ENCODE data around the gene INTS7.
A peak's percentile ranks its signal among the peaks of the same experiment; 100 is the strongest.

The INTS7 gene

DNA sequence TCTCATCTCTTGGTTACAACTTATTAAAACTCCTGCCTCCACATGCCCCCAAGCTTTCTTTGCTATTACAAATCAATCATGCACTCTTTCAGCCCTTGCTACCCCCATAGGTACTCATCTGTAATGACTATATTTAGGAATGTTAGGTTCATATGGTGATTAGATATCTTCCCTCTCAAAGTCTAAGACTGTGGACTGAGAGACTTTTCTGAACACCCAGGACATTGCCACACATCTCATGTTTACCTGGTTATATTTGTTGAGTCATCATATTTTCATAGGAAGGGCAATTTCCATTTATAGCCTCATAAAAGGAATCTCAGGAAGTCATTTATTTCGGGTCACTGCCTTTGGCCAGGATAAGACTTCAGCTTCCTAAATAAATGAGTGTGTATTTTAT is 123.3 kb downstream of the INTS7 start:
- no peak overlapping the region for H3K9ac ChIP-seq
- TF ChIP-seq Cebpa-rat (IDR thresholded peaks at IDR 0.05), result no peak
- H3K27me3 ChIP-seq, result no peaks in the 10 kb centered on the region
- H4K20me1 ChIP-seq, result no peaks in the 10 kb centered on the region
- H3K27ac ChIP-seq, result no peak overlapping the region
- no peak overlapping the region for H3K4me3 ChIP-seq
- H3K4me2 ChIP-seq, result peak overlapping the region in 10 of 11 experiments; percentile 11 to 80 (median 36); a peak in 14 of 22 replicates
- no peaks in the 10 kb centered on the region for H3K9me3 ChIP-seq (replicated peaks in 1 of 11)
- peaks cover 8 to 63% (median 13%) of the 10 kb centered on the region in 10 experiments for H3K4me1 ChIP-seq
- H3K36me3 ChIP-seq, result no peaks in the 10 kb centered on the region

DNA sequence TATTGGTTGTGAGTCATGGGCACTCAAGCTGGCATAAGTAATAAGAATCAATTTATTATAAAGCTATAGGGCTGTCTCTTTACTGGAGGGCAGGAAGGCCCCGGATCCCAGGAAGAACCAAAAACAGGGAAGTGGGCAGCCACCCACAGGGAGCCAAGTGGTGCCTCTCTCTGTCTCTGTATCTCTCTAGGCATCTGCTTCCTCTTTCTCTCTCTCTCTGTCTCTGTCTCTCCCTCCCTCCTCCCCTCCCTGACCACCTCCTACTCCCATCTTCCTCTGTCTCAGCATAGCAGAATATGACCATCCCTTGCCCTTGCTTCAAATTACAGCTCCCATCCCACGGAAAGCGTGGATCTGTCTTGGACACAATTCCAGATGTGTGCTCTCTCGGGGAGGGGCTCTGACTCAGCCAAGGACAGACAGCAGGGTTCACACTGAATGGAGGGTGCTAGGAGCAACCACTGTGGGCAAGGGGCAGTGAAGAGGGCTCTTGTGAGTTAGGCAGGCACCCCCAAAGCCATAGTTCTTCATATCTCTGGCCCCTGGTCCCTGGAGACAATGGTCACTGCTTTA is 124.4 kb downstream of the INTS7 start:
- peak overlapping the region in 4 of 11 experiments; percentile 41 to 80 (median 66); a peak in 8 of 22 replicates for H3K4me2 ChIP-seq
- TF ChIP-seq Cebpa-rat (IDR thresholded peaks at IDR 0.05), result no peak
- no peak overlapping the region for H3K27ac ChIP-seq
- H3K9ac ChIP-seq, result no peak overlapping the region
- H3K27me3 ChIP-seq, result no peaks in the 10 kb centered on the region
- H3K36me3 ChIP-seq, result no peaks in the 10 kb centered on the region
- 0 out of 22 replicates have a peak, but pooled peaks cover 0 to 5% (median 0%) of the 10 kb centered on the region in 11 experiments for H3K9me3 ChIP-seq (replicated peaks in 1 of 11)
- H3K4me1 ChIP-seq, result peaks cover 8 to 59% (median 13%) of the 10 kb centered on the region in 10 experiments
- H3K4me3 ChIP-seq, result no peak overlapping the region
- no peaks in the 10 kb centered on the region for H4K20me1 ChIP-seq

DNA sequence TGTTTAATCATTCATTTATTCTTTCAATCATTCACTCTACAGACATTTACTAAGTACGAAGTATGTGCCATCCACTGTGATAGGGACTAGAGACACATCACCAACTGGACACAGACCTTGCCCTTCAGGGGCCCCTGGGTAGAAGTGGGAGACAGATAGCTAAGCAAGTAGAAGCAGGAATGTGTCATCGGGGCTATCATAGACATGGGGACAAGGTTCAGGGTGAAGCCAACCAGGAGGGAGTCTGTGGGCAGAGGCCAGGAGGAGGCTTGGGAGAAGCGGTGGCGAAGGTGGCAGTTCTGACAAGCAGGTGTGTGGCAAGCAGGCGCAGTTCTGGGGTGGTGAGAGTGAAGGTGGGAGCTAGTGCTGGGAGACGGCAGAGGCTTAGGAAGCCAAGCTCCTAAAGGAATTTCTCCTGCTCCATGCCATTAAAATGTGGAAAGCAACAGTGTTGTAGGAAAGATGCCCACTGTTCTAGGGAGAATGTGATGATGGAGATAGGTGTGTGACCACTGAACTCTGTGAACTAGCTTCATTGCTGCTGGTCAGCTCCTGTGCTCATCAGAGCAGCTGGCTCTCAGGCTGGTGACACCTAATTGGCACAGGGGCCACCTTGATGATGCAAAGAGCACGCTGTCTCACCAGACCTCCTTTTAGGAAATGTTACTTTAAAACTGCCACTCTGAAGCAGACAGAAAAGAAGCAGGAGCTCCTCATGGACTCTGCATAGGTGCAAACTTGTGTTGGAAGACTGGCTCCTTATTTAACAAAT is 125.1 kb downstream of the INTS7 start:
- peak overlapping the region in 3 of 11 experiments; percentile 54 to 80 (median 77); a peak in 6 of 22 replicates for H3K4me2 ChIP-seq
- H3K27me3 ChIP-seq, result no peaks in the 10 kb centered on the region
- no peaks in the 10 kb centered on the region for H3K36me3 ChIP-seq
- no peak overlapping the region for H3K27ac ChIP-seq
- H3K9ac ChIP-seq, result no peak overlapping the region
- H3K4me3 ChIP-seq, result no peak overlapping the region
- no peak for TF ChIP-seq Cebpa-rat (IDR thresholded peaks at IDR 0.05)
- H4K20me1 ChIP-seq, result no peaks in the 10 kb centered on the region
- H3K9me3 ChIP-seq (replicated peaks in 1 of 11), result peaks cover 0 to 5% (median 0%) of the 10 kb centered on the region in 11 experiments; a peak in 1 of 22 replicates
- H3K4me1 ChIP-seq, result peaks cover 8 to 52% (median 13%) of the 10 kb centered on the region in 10 experiments

DNA sequence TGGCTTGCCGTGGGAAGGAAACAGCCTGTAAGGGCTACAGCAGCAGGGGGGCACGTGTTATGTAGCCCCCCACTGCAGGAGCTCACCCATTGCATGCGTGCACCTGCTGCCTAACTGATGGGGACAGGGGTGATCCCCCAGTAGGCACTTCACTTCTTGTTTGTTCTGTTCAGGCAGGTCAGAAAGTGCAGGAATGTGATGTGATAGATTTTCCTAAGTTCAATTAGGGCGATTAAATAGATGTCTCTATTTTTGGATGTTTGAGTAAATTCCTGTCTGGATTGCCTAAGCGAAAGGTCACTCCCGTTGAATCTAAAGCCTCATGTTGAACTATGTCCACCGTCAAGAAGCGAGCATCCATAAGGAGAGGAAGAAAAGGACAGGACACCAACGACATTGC is 126.0 kb downstream of the INTS7 start:
- peaks cover 0 to 14% (median 0%) of the 10 kb centered on the region in 11 experiments; a peak in 3 of 22 replicates for H3K9me3 ChIP-seq (replicated peaks in 1 of 11)
- H4K20me1 ChIP-seq, result no peaks in the 10 kb centered on the region
- H3K27ac ChIP-seq, result peak overlapping the region in 1 of 11 experiments; percentile 7; a peak in 1 of 22 replicates
- no peaks in the 10 kb centered on the region for H3K27me3 ChIP-seq
- H3K4me3 ChIP-seq, result no peak overlapping the region
- H3K36me3 ChIP-seq, result no peaks in the 10 kb centered on the region
- no peak overlapping the region for H3K9ac ChIP-seq
- peak overlapping the region in 3 of 11 experiments; percentile 39 to 80 (median 75); a peak in 4 of 22 replicates for H3K4me2 ChIP-seq
- no peak for TF ChIP-seq Cebpa-rat (IDR thresholded peaks at IDR 0.05)
- H3K4me1 ChIP-seq, result peaks cover 8 to 51% (median 13%) of the 10 kb centered on the region in 10 experiments

DNA sequence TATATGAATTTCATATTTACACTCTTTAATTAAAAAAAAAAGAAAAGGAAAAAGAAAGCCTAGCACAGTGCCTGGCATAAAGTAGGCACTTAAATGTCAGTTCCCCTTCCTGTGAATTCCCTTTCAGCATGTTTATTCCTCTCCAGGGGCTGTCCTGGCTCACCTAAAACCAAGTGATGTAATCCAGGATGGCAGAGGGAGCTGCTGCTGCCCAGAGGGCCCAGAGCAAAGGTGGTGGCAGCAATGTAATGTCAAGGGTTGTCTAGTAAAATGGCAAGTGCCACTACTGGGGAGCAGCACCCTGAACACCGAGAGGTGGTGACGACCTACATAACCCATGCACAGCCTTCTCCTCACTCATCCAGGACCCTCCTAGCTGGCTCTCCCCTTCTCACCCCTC is 126.4 kb downstream of the INTS7 start:
- Histone ChIP-seq H3K4me2 (peak overlapping the region in 3 of 11 experiments; percentile 39 to 80 (median 75); a peak in 5 of 22 replicates), H3K27ac (peak overlapping the region in 2 of 11 experiments; percentile 7 to 45; a peak in 1 of 22 replicates), H3K4me1 (peaks cover 8 to 51% (median 13%) of the 10 kb centered on the region in 10 experiments), H3K9ac (no peak overlapping the region), H3K4me3 (no peak overlapping the region), H3K36me3 (no peaks in the 10 kb centered on the region), H3K27me3 (no peaks in the 10 kb centered on the region), H3K9me3 (replicated peaks in 1 of 11) (peaks cover 0 to 14% (median 0%) of the 10 kb centered on the region in 11 experiments; a peak in 4 of 22 replicates), H4K20me1 (no peaks in the 10 kb centered on the region)
- no peak for TF ChIP-seq Cebpa-rat (IDR thresholded peaks at IDR 0.05)

DNA sequence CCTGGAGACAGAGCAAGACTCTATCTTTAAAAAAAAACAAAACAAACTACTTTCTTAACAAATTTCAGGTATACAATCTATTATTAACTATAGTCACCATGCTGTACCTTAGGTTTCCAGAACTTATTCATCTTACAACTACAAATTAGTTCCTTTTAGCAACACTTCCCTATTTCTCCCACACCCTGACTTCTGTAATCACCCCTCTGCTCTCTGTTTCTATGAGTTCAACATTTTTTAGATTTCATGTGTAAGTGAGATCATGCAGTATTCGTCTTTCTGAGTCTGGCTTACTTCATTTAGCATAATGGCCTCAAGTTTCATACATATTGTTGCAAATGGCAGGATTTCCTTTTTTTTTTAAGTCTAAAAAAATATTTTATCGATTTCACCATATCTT is 126.9 kb downstream of the INTS7 start:
- TF ChIP-seq Cebpa-rat (IDR thresholded peaks at IDR 0.05), result no peak
- Histone ChIP-seq H3K27ac (peak overlapping the region in 2 of 11 experiments; percentile 7 to 45; a peak in 1 of 22 replicates), H3K4me3 (no peak overlapping the region), H4K20me1 (no peaks in the 10 kb centered on the region), H3K9ac (no peak overlapping the region), H3K4me2 (peak overlapping the region in 3 of 11 experiments; percentile 39 to 80 (median 75); a peak in 5 of 22 replicates), H3K9me3 (replicated peaks in 1 of 11) (peaks cover 0 to 19% (median 4%) of the 10 kb centered on the region in 11 experiments; a peak in 13 of 22 replicates), H3K4me1 (peaks cover 8 to 51% (median 13%) of the 10 kb centered on the region in 10 experiments), H3K27me3 (no peaks in the 10 kb centered on the region), H3K36me3 (no peaks in the 10 kb centered on the region)

DNA sequence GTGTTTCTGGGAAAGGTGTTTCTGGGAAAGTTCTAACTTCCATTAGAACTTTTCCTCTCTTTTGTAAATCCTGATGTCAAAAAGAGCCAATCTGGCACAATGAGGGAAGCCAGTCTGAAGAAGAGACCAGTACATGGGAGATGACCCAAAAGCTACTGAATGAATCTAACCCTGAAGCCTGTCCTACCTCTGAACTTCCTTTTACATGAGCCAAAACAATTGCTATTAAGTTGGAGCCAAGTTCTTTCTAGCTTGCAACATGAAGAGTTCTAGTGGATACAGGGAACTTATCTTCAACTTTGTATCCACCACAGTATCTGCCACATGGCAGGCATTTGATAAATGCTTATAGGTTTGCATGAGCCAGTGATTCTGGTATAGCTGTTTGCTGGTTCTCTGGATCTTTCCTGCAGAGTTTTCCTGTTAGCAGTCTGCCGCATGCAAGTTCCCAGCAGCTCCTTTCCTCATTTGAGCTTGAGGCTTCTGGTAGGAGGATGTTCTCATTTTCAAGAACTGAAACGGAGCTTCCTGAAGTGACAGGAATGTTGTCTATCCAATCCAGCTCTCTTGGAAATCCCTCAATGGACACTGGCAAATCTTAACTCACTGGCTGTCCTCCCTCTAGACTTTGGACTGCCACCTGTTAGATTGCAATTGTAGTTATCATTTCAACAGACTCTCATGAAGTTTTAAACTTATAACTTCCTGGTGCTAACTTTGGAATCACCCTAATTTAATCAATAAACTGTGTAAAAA is 131.7 kb downstream of the INTS7 start:
- no peak overlapping the region for H3K4me2 ChIP-seq
- H4K20me1 ChIP-seq, result no peaks in the 10 kb centered on the region
- peaks cover 0 to 13% (median 0%) of the 10 kb centered on the region in 10 experiments; a peak in 6 of 20 replicates for H3K4me1 ChIP-seq
- H3K9ac ChIP-seq, result no peak overlapping the region
- no peak overlapping the region for H3K4me3 ChIP-seq
- H3K27me3 ChIP-seq, result no peaks in the 10 kb centered on the region
- no peak overlapping the region for H3K27ac ChIP-seq
- TF ChIP-seq Cebpa-rat (IDR thresholded peaks at IDR 0.05), result no peak
- peaks cover 0 to 10% (median 0%) of the 10 kb centered on the region in 11 experiments; a peak in 5 of 22 replicates for H3K36me3 ChIP-seq
- H3K9me3 ChIP-seq (replicated peaks in 1 of 11), result peaks cover 23 to 48% (median 34%) of the 10 kb centered on the region in 11 experiments

DNA sequence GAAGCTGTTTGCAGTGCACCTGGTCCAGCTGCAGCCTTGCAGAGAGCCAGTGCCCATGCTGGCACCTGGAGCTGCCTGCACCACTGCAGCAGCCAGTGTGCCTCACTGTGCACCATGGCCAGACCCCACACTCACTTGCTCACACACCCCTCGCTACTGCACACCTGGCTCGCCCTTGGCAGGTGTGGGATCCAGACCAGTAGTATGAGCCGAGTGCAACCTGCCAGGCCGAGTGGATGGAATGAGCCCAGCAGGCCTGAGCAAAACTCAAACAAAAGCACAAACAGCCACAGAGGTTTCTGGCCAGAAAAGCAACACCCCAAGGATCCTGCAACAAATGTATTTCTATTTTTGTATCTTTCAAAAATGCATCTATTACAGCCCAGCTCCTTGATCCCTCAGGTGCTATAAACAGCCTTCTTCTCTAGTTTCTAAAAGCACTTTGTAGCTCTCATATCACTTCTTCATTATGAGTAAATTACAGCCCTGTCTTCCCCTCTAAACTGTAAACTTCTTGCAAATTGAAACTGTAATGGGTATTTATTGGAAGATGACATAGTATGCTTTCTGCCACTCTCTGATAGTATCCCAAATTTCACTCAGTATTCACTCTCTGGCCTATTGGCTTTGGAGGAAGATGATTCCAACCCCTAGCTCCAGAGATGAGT is 132.6 kb downstream of the INTS7 start:
- H3K9ac ChIP-seq, result no peak overlapping the region
- H3K9me3 ChIP-seq (replicated peaks in 1 of 11), result peaks cover 23 to 48% (median 34%) of the 10 kb centered on the region in 11 experiments
- TF ChIP-seq Cebpa-rat (IDR thresholded peaks at IDR 0.05), result no peak
- H3K4me3 ChIP-seq, result no peak overlapping the region
- H3K27me3 ChIP-seq, result no peaks in the 10 kb centered on the region
- H3K4me2 ChIP-seq, result no peak overlapping the region
- H3K4me1 ChIP-seq, result peaks cover 0 to 4% (median 0%) of the 10 kb centered on the region in 10 experiments; a peak in 1 of 20 replicates
- H3K36me3 ChIP-seq, result peaks cover 0 to 10% (median 0%) of the 10 kb centered on the region in 11 experiments; a peak in 5 of 22 replicates
- no peaks in the 10 kb centered on the region for H4K20me1 ChIP-seq
- H3K27ac ChIP-seq, result no peak overlapping the region
